HepG2 (cell line): ENCODE measurements around the gene SEC14L5. TPM values are rescaled to one million over a fixed set of nuclear protein-coding genes. Genes with fewer than 3 reads are reported as not detected.

Experiments
- ADNP ChIP-seq: sonication (generic); formaldehyde crosslinking; IDR thresholded peaks from 2 replicates; pipeline ENCODE4 v1.4.0; 2020; ENCODE audit warnings: missing genetic modification reagents
- DRAP1 ChIP-seq: IDR thresholded peaks from 2 replicates; pipeline ENCODE4 v1.6.1; 2016; ENCODE audit warnings: missing genetic modification reagents, missing compliant biosample characterization
- GABPB1 ChIP-seq: IDR thresholded peaks from 2 replicates; pipeline ENCODE4 v1.6.1; 2016; ENCODE audit warnings: mild to moderate bottlenecking, missing genetic modification reagents, moderate library complexity, missing compliant biosample characterization
- HINFP ChIP-seq: sonication (generic); formaldehyde crosslinking; IDR thresholded peaks from 2 replicates; pipeline ENCODE4 v1.4.0; 2020; ENCODE audit warnings: low read depth, mild to moderate bottlenecking, missing genetic modification reagents
- HIVEP1 ChIP-seq: sonication (generic); formaldehyde crosslinking; IDR thresholded peaks from 2 replicates; pipeline ENCODE4 v1.4.0; 2020; ENCODE audit warnings: mild to moderate bottlenecking, missing genetic modification reagents
- HNRNPL ChIP-seq: fragments of 200-400 bp; formaldehyde crosslinking; IDR thresholded peaks from 2 replicates; pipeline ENCODE4 v1.6.1; 2017; ENCODE audit warnings: mild to moderate bottlenecking, low read depth, low read length
- JUNB ChIP-seq: sonication (generic); formaldehyde crosslinking; IDR thresholded peaks from 2 replicates; pipeline ENCODE4 v1.8.0; 2022; ENCODE audit warnings: missing genetic modification reagents, mild to moderate bottlenecking, borderline replicate concordance
- LCORL ChIP-seq, 2 experiments: fragments of 450-650 bp in 1 of 2; sonication (generic) in 1 of 2; formaldehyde crosslinking in 1 of 2; IDR thresholded peaks; 2 replicates each; pipeline versions ENCODE4 v1.5.0 to v1.6.1; 2017 to 2020; ENCODE audit warnings: antibody characterized with exemption in 1 of 2, missing genetic modification reagents in 1 of 2
- MAFG ChIP-seq: sonication (generic); formaldehyde crosslinking; IDR thresholded peaks from 2 replicates; pipeline ENCODE4 v1.5.1; 2020; ENCODE audit warnings: mild to moderate bottlenecking, missing genetic modification reagents
- MBD4 ChIP-seq: IDR thresholded peaks from 2 replicates; pipeline ENCODE4 v1.6.1; 2012; ENCODE audit warnings: low read length, inconsistent platforms, borderline replicate concordance
- MYC ChIP-seq: sonication (generic); formaldehyde crosslinking; IDR thresholded peaks from 2 replicates; pipeline ENCODE4 v1.9.0; 2021; ENCODE audit warnings: missing genetic modification reagents, borderline replicate concordance
- POLR2G ChIP-seq: fragments of 200-400 bp; formaldehyde crosslinking; IDR thresholded peaks from 2 replicates; pipeline ENCODE4 v1.6.1; 2018; ENCODE audit warnings: mild to moderate bottlenecking, low read depth, low read length, moderate library complexity
- ZBTB38 ChIP-seq: sonication (generic); formaldehyde crosslinking; IDR thresholded peaks from 2 replicates; pipeline ENCODE4 v1.5.1; 2020; ENCODE audit warnings: mild to moderate bottlenecking, missing genetic modification reagents
- ZNF331 ChIP-seq: sonication (generic); formaldehyde crosslinking; IDR thresholded peaks from 2 replicates; pipeline ENCODE4 v1.4.0; 2020; ENCODE audit warnings: missing genetic modification reagents
- ZNF350 ChIP-seq: sonication (generic); formaldehyde crosslinking; IDR thresholded peaks from 2 replicates; pipeline ENCODE4 v1.4.0; 2020; ENCODE audit warnings: mild to moderate bottlenecking, low read depth, missing genetic modification reagents, borderline replicate concordance
- ZNF414 ChIP-seq: sonication (generic); formaldehyde crosslinking; IDR thresholded peaks from 2 replicates; pipeline ENCODE4 v1.5.0; 2020; ENCODE audit warnings: missing genetic modification reagents
- ZNF441 ChIP-seq: sonication (generic); formaldehyde crosslinking; IDR thresholded peaks from 2 replicates; pipeline ENCODE4 v1.7.0; 2021; ENCODE audit warnings: missing genetic modification reagents, borderline replicate concordance
- ZNF687 ChIP-seq: sonication (generic); formaldehyde crosslinking; IDR thresholded peaks from 2 replicates; pipeline ENCODE4 v1.5.1; 2020; ENCODE audit warnings: mild to moderate bottlenecking, missing genetic modification reagents, moderate library complexity
- ZNF746 ChIP-seq: sonication (generic); formaldehyde crosslinking; IDR thresholded peaks from 2 replicates; pipeline ENCODE4 v1.8.0; 2022; ENCODE audit warnings: mild to moderate bottlenecking, missing genetic modification reagents
- ZNF768 ChIP-seq: sonication (generic); formaldehyde crosslinking; IDR thresholded peaks from 2 replicates; pipeline ENCODE4 v1.4.0; 2020; ENCODE audit warnings: missing genetic modification reagents
- polyA plus RNA-seq, 8 experiments: library from polyadenylated mRNA; depleted of rRNA in 3 of 8; stranded (reverse) in 7 of 8; unstranded in 1 of 8; fragments of >200 nt; fragmentation: Illumina TruSeq in 4 of 8; extraction: Trizol in 4 of 8; gene quantifications; 2 replicates each; pipeline versions ENCODE4 v1.2.1 to v1.2.3, GENCODE V29; 2011 to 2016; ENCODE audit warnings: low read depth in 4 of 8, missing spikeins in 1 of 8, mixed read lengths in 1 of 8; ENCODE audit not compliant: insufficient read depth in 1 of 8
- total RNA-seq, 5 experiments: library from RNA; depleted of rRNA; stranded (reverse); fragments of >200 nt; fragmentation: Illumina TruSeq; extraction: Trizol; gene quantifications; 2 replicates each; pipeline ENCODE4 v1.2.3, GENCODE V29; 2016; ENCODE audit warnings: low read depth in 1 of 5
- TF ChIP-seq, protein P1 (sequence below): sonication (generic); formaldehyde crosslinking; IDR thresholded peaks from 2 replicates; pipeline ENCODE4 v1.4.0; 2020; ENCODE audit warnings: missing genetic modification reagents

The SEC14L5 gene
- total and polyA plus RNA-seq, 2 of the 13 experiments (the other 11 are each of a cell fraction or from before 2014, with no cell fraction given): 0.40 to 0.42 TPM

DNA sequence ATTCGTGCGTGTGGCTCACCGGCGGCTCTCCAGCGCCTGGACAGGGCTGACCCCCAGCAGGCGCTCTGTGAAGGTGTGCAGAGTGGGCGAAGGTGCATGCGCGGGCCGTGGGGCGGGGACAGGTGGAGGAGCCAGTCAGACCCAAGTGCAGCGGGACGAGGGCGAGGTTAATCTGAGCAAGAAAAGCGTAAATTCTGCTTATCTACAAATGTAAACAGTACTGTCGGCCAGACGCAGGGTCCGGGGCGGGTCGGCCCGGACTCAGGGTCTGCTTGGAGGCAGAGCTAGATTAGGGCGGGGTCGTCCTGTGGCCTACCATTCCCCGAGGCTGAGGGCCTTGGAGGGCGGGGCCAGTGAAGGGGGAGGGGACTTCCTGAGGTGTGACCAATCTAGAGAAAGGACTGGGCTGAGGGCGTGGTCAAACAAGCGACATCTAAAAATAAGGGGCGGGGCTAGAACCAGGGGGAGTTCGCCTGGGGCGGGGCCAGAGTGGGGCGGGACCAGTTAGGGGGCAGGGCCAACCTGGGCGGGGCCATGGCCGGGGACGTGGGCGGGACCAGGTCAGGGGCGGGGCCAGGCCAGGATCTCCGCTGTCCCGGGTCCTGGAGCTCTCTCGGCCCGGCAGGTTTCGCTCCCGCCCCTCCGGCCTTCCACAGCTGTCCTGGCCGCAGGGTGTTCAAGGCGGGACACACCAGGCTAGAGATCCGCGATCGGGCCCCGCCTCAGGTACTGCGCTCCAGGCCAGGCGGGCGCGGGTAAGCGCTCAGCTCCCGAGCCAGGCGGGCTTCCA lies at the start of gene SEC14L5 (continued):
- TF ChIP-seq, protein P1, sequence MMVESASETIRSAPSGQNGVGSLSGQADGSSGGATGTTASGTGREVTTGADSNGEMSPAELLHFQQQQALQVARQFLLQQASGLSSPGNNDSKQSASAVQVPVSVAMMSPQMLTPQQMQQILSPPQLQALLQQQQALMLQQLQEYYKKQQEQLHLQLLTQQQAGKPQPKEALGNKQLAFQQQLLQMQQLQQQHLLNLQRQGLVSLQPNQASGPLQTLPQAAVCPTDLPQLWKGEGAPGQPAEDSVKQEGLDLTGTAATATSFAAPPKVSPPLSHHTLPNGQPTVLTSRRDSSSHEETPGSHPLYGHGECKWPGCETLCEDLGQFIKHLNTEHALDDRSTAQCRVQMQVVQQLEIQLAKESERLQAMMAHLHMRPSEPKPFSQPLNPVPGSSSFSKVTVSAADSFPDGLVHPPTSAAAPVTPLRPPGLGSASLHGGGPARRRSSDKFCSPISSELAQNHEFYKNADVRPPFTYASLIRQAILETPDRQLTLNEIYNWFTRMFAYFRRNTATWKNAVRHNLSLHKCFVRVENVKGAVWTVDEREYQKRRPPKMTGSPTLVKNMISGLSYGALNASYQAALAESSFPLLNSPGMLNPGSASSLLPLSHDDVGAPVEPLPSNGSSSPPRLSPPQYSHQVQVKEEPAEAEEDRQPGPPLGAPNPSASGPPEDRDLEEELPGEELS: peak; percentile 78
- TF ChIP-seq MBD4 (no peak), ZNF331 (peak; percentile 24), MYC (CRISPR knock-in tag) (peak; percentile 74), ZNF441 (CRISPR knock-in tag) (peak; percentile 88), DRAP1 (CRISPR knock-in tag) (peak; percentile 94), HIVEP1 (CRISPR knock-in tag) (peak; percentile 76), ZBTB38 (CRISPR knock-in tag) (0 out of 2 replicates have a peak, but pooled peaks have one; percentile 28), GABPB1 (CRISPR knock-in tag) (peak; percentile 63), ZNF350 (CRISPR knock-in tag) (peak; percentile 2), ZNF687 (peak; percentile 88), ADNP (CRISPR knock-in tag) (peak; percentile 49; the same call in 1 of the 2 replicates), POLR2G (peak; percentile 91), HNRNPL (no peak), ZNF414 (CRISPR knock-in tag) (peak; percentile 97; the same call in 1 of the 2 replicates), LCORL (IDR thresholded peaks at IDR 0.05) (no peak), LCORL (CRISPR knock-in tag; IDR thresholded peaks at IDR 0.05) (peak; percentile 94), MAFG (CRISPR knock-in tag) (no peak), ZNF768 (CRISPR knock-in tag) (no peak), JUNB (CRISPR knock-in tag) (no peak), HINFP (CRISPR knock-in tag) (peak; percentile 45; the same call in 1 of the 2 replicates), ZNF746 (CRISPR knock-in tag) (peak; percentile 90; the same call in 1 of the 2 replicates)
